GM21737 (cell line): ENCODE results near the gene TIPARP.
"Not testable (repeated sequence)": the region's sequence is repeated elsewhere in the genome, so short reads cannot be mapped to it uniquely, and the experiment has no call there.

ENCODE experiments used
- ATAC-seq: cut with Tn5 transposase; IDR thresholded peaks from one replicate; pipeline ENCODE4 v1.9.1; 2021; ENCODE audit warnings: mild to moderate bottlenecking, moderate library complexity; ENCODE audit not compliant: unreplicated experiment

Gene TIPARP

GRCh38 chr3:156737049-156737448 is 62.7 kb downstream of the TIPARP start:
- not testable (repeated sequence) for ATAC-seq

DNA sequence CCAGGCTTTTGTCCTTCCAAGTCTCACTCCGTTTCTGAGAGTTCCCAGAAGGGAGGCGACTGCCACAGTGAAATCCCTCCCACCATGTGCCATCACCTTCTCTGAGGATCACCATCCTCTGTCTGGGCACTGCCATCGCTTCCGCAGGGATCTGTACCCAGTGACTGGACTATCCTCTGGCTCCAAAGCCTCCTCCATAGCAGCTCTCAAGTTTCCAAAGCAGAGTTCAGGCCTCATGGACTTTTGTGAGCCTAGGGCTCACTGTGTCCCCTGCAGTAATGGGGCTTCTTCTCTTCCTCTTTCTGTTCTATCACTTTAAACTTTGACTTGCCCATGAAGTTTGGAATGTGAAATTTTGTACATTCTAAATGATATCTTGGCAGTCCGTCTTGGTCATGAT is 63.9 kb downstream of the TIPARP start:
- ATAC-seq: no peak

DNA sequence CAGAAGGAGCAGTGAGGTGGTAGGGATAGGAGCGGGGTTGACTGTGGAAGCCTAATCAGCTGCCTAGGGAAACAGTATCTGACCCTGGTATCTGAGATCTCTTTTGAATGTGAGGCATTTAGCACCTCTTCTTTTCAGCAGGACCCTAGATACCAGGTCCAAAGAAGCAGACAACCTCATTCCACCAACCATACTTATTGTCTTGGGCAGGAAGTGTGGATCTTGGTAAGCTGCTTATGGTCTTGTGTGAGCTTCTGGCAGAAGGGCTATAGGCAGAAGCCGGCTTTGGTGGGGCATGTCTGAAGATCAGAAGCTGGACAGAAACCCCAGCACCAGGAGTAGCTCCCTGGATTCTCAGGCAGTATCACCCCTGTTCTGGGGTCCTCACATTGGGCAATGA is 65.6 kb downstream of the TIPARP start:
- no peak for ATAC-seq

DNA sequence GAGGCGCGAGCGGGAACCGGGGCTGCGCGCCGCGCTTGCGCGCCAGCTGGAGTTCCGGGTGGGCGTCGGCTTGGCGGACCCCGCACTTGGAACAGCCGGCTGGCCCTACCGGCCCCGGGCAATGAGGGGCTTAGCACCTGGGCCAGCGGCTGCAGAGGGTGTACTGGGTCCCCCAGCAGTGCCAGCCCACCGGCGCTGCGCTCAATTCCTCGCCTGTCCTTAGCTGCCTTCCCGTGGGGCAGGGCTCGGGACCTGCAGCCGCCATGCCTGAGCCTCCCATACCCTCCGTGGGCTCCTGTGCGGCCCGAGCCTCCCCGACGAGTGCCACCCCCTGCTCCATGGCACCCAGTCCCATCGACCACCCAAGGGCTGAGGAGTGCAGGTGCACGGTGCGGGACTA is 66.2 kb downstream of the TIPARP start:
- ATAC-seq: not testable (repeated sequence)

DNA sequence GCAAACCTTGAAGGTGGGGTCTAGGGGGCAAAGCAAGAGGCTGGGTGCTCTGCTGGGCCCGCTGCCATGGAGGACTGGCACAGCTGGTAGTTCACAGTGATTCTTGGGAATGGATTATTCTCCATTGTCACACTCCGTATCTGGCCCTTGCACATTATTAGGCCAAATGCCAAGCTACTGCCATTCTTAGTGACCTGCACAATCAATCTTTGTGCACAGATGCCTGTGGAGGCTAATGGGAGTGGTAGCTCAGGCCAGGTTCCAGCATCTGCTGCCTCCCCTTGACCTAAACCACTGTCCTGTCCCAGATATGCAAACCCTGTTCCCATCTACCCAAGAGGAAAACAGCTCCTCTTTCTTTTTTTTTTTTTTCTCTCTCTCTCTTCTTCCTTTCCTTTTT is 67.5 kb downstream of the TIPARP start:
- ATAC-seq: no peak

GRCh38 chr3:156742401-156742800 is 68.0 kb downstream of the TIPARP start:
- no peak for ATAC-seq

GRCh38 chr3:156743859-156744258 is 69.5 kb downstream of the TIPARP start:
- ATAC-seq: no peak

DNA sequence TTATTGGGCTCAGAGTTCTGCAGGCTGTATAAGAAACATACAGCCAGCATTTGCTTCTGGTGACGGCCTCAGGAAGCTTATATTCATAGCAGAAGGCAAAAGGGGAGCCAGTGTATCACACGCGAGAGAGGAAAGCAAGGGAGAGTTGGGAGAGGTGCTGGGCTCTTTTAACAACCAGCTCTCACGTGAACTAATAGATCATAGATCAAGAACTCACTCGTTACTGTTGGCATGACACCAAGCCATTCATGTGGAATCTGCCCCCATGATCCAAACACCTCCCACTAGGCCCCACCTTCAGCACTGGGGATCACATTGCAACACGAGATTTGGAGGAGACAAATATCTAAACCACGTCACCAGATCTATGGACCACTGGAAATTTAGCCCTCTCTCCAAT is 70.2 kb downstream of the TIPARP start:
- no peak for ATAC-seq

DNA sequence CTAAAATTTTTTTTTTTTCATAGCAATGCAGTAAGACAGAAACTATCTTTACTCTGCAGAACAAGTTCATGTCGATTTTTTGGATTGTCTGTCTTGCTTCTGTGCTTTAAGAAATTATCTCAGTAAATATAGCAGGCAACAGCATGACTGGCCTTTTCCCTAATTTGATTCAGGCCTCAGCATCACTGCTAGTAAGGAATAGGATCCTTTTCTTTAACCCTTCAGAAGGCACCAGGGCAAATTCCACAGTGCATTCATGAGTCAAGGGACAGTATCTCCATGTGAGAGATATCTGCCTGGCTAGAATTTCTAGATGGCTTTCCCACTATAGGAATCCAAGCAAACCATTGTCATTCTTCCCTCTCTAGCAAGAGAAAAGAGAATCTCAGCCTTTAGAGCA is 71.4 kb downstream of the TIPARP start:
- ATAC-seq: no peak

GRCh38 chr3:156747046-156747445 is 72.7 kb downstream of the TIPARP start:
- no peak for ATAC-seq

DNA sequence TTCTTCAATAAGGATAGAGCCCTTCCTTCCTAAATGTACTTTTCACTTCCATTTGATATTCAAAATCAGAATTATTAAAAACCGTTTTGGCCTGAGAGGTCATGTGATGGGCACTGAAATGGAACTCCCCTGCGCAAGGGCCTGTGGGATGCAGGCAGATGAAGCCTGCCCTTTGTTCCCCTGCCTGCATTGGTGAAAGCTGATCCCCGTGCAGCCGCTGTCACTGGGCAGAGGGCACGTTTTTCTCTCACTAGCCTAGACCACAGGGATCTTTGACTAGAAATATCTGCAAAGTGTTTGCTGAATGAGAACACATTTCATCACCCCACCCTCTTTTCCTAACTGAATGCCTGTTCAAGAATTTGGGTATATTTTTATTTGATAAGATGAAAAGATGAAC is 74.9 kb downstream of the TIPARP start:
- ATAC-seq: no peak

GRCh38 chr3:156750191-156750873 is 75.9 kb downstream of the TIPARP start:
- ATAC-seq: no peak

GRCh38 chr3:156750874-156751245 is 76.5 kb downstream of the TIPARP start:
- ATAC-seq: no peak

DNA sequence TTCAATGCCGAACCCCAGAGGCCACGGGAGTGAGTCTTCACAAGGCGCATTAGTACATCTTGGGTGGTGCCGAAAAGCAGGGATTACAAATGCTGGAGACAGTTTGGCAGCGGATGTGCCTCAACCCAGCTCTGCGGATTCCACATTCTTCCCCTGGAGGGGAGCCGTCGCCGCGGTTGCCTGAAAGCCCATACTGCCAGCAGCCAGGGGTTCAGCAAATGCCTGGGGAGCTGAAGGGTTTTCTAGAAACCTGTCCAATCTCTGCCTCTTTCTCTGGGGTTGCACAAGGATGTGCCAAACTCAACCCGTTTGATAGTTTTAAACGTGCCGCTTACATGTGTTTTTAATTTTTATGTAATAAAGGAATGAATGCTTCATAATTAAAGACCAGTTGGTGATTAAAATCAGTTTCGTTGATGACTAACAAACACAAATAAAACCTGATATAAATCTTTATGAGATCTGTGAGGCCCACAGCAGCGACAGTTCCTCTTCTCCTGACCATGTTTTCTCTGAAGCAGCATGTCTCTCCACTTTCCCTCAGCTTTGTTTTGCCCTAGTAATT is 77.2 kb downstream of the TIPARP start:
- no peak for ATAC-seq
